IMR-90 (cell line): ENCODE results near the gene BICD1. TPM values are rescaled to one million over a fixed set of nuclear protein-coding genes. Genes with fewer than 3 reads are reported as not detected.

Source experiments
- ATAC-seq: fragments of 200-7000 bp; cut with Tn5 transposase; 2 replicates; pipeline ENCODE4 v1.9.1; 2020; ENCODE audit warnings: low read depth, mild to moderate bottlenecking, moderate library complexity
- BruUV-seq: library from RNA; stranded (reverse); fragments of 400-500 nt; replicated peaks from 2 replicates; lab custom pipeline; 2021; lab: Mats Ljungman, UMichigan
- CTCF ChIA-PET: fragments of 300-600 bp; formaldehyde crosslinking; extraction: SDS; loops from one replicate; lab custom pipeline; 2021; ENCODE audit warnings: antibody characterized with exemption; lab: Yijun Ruan, JAX
- POLR2A ChIA-PET: fragments of 300-600 bp; sonication (Branson Sonifier 250); formaldehyde crosslinking; loops from one replicate; lab custom pipeline; 2022; ENCODE audit warnings: antibody characterized with exemption; ENCODE audit not compliant: unreplicated experiment; lab: Charles Lee
- DNase-seq: peaks from one replicate; pipeline ENCODE4 v3.0.0; 2013
- H2AFZ ChIP-seq: replicated peaks from 2 replicates; pipeline ENCODE3; 2013; ENCODE audit warnings: low read length, mild to moderate bottlenecking; ENCODE audit not compliant: poor library complexity
- H2AK5ac ChIP-seq: 2 replicates; pipeline ENCODE4 v1.6.1; 2013; ENCODE audit warnings: low read depth, low read length, inconsistent platforms
- H2AK9ac ChIP-seq: replicated peaks from 2 replicates; pipeline ENCODE3; 2013; ENCODE audit warnings: mild to moderate bottlenecking, low read depth, low read length, moderate library complexity; ENCODE audit not compliant: poor library complexity
- H2BK120ac ChIP-seq: 2 replicates; pipeline ENCODE4 v1.6.1; 2013; ENCODE audit warnings: low read depth, low read length, inconsistent platforms
- H2BK15ac ChIP-seq: 3 replicates; pipeline ENCODE4 v1.6.1; 2013; ENCODE audit warnings: low read depth, low read length, inconsistent platforms
- H2BK20ac ChIP-seq: 2 replicates; pipeline ENCODE4 v1.6.1; 2013; ENCODE audit warnings: low read depth, mild to moderate bottlenecking, inconsistent platforms, low read length, moderate library complexity
- H2BK5ac ChIP-seq: 2 replicates; pipeline ENCODE4 v1.6.1; 2013; ENCODE audit warnings: mild to moderate bottlenecking, low read depth, low read length, inconsistent platforms; ENCODE audit not compliant: poor library complexity, severe bottlenecking
- H3K14ac ChIP-seq: replicated peaks from 2 replicates; pipeline ENCODE4 v1.6.1; 2013; ENCODE audit warnings: low read depth, low read length, inconsistent platforms
- H3K18ac ChIP-seq: 2 replicates; pipeline ENCODE4 v1.6.1; 2013; ENCODE audit warnings: low read depth, low read length, control low read depth
- H3K23ac ChIP-seq: 2 replicates; pipeline ENCODE4 v1.6.1; 2013; ENCODE audit warnings: low read depth, low read length, inconsistent platforms
- H3K27ac ChIP-seq: 2 replicates; pipeline ENCODE4 v1.5.1; 2013; ENCODE audit warnings: mild to moderate bottlenecking, control low read depth, low read length; ENCODE audit not compliant: insufficient read depth
- H3K27me3 ChIP-seq: 2 replicates; pipeline ENCODE4 v1.6.1; 2013; ENCODE audit warnings: low read length; ENCODE audit not compliant: control insufficient read depth, insufficient read depth
- H3K36me3 ChIP-seq: 2 replicates; pipeline ENCODE4 v1.6.1; 2013; ENCODE audit warnings: low read length, mixed read lengths; ENCODE audit not compliant: control insufficient read depth, insufficient read depth
- H3K4ac ChIP-seq: 2 replicates; pipeline ENCODE4 v1.6.1; 2013; ENCODE audit warnings: low read depth, low read length, inconsistent platforms
- H3K4me1 ChIP-seq: 2 replicates; pipeline ENCODE4 v1.6.1; 2013; ENCODE audit warnings: low read length, mixed read lengths; ENCODE audit not compliant: control insufficient read depth, insufficient read depth
- H3K4me2 ChIP-seq: 2 replicates; pipeline ENCODE4 v1.6.1; 2013; ENCODE audit warnings: low read depth, mild to moderate bottlenecking, control low read depth, low read length, moderate library complexity
- H3K4me3 ChIP-seq: 2 replicates; pipeline ENCODE4 v1.5.1; 2013; ENCODE audit warnings: low read depth, mild to moderate bottlenecking, control low read depth, low read length, moderate library complexity; ENCODE audit not compliant: insufficient read depth
- H3K56ac ChIP-seq: 2 replicates; pipeline ENCODE4 v1.6.1; 2013; ENCODE audit warnings: low read length, inconsistent platforms; ENCODE audit not compliant: insufficient read depth; ENCODE audit errors: extremely low read depth
- H3K79me1 ChIP-seq, 2 experiments: 2 replicates each; pipeline ENCODE4 v1.6.1; 2013; ENCODE audit warnings: low read length in 2 of 2, inconsistent platforms in 1 of 2, low read depth in 1 of 2
- H3K9ac ChIP-seq: 2 replicates; pipeline ENCODE4 v1.6.1; 2013; ENCODE audit warnings: low read depth, low read length, control low read depth
- H3K9me1 ChIP-seq: 2 replicates; pipeline ENCODE4 v1.6.1; 2013; ENCODE audit warnings: low read length, inconsistent platforms; ENCODE audit not compliant: insufficient read depth
- H3K9me3 ChIP-seq: 2 replicates; pipeline ENCODE4 v1.6.1; 2013; ENCODE audit warnings: low read length; ENCODE audit not compliant: control insufficient read depth, insufficient read depth
- H4K20me1 ChIP-seq: 2 replicates; pipeline ENCODE4 v1.6.1; 2013; ENCODE audit warnings: low read length, inconsistent platforms; ENCODE audit not compliant: insufficient read depth
- H4K5ac ChIP-seq: 2 replicates; pipeline ENCODE4 v1.6.1; 2013; ENCODE audit warnings: mild to moderate bottlenecking, low read depth, low read length, control low read depth
- H4K8ac ChIP-seq, 2 experiments: 2 replicates each; pipeline ENCODE4 v1.6.1; 2013; ENCODE audit warnings: low read depth in 2 of 2, low read length in 2 of 2, control low read depth in 1 of 2, inconsistent platforms in 1 of 2
- H4K91ac ChIP-seq: 2 replicates; pipeline ENCODE4 v1.6.1; 2013; ENCODE audit warnings: low read depth, low read length, inconsistent platforms; ENCODE audit not compliant: insufficient read depth
- BHLHE40 ChIP-seq: fragments of 150-350 bp; IDR thresholded peaks from 2 replicates; pipeline ENCODE4 v1.6.1; 2016; ENCODE audit warnings: mild to moderate bottlenecking, low read depth, low read length
- CEBPB ChIP-seq: IDR thresholded peaks from 2 replicates; pipeline ENCODE4 v1.6.1; 2012; ENCODE audit warnings: low read depth, low read length, improper control_type of control experiment
- ELK1 ChIP-seq: fragments of 150-350 bp; IDR thresholded peaks from 2 replicates; pipeline ENCODE4 v1.6.1; 2016; ENCODE audit warnings: low read depth, mild to moderate bottlenecking, low read length, moderate library complexity, borderline replicate concordance
- FOS ChIP-seq: fragments of 150-350 bp; IDR thresholded peaks from 2 replicates; pipeline ENCODE4 v1.6.1; 2016; ENCODE audit warnings: low read depth, low read length
- MAFK ChIP-seq: IDR thresholded peaks from 2 replicates; pipeline ENCODE4 v1.6.1; 2012; ENCODE audit warnings: low read depth, low read length, improper control_type of control experiment
- MAZ ChIP-seq: IDR thresholded peaks from 2 replicates; pipeline ENCODE4 v1.6.1; 2012; ENCODE audit warnings: low read depth, mild to moderate bottlenecking, low read length, improper control_type of control experiment, moderate library complexity, borderline replicate concordance
- MXI1 ChIP-seq: IDR thresholded peaks from 2 replicates; pipeline ENCODE4 v1.6.1; 2012; ENCODE audit warnings: low read depth, mild to moderate bottlenecking, low read length, moderate library complexity, borderline replicate concordance
- RCOR1 ChIP-seq: IDR thresholded peaks from 2 replicates; pipeline ENCODE4 v1.6.1; 2012; ENCODE audit warnings: mild to moderate bottlenecking, low read length, improper control_type of control experiment; ENCODE audit not compliant: insufficient replicate concordance
- RFX5 ChIP-seq: IDR thresholded peaks from 2 replicates; pipeline ENCODE4 v1.8.0; 2012; ENCODE audit warnings: low read depth, mild to moderate bottlenecking, low read length, moderate library complexity
- USF2 ChIP-seq: fragments of 150-350 bp; IDR thresholded peaks from 2 replicates; pipeline ENCODE4 v1.6.1; 2017; ENCODE audit warnings: mild to moderate bottlenecking, antibody characterized with exemption, low read length, low read depth
- WGBS, 2 experiments: methylation state at CpG; one replicate each; pipeline versions ENCODE4 v1.1.5 to v1.1.7; 2013; ENCODE audit warnings: missing lambda C conversion rate in 2 of 2; ENCODE audit not compliant: insufficient read length in 1 of 2; ENCODE audit errors: extremely low coverage in 2 of 2; 5-methylcytosine and 5-hydroxymethylcytosine counted together
- dilution Hi-C: fragments of 300-500 bp; cut with HindIII; formaldehyde crosslinking; loops from one replicate; pipeline ENCODE4 v1.14.3; 2018; ENCODE audit warnings: low sequenced_read_pairs; ENCODE audit not compliant: unreplicated experiment
- in situ Hi-C: fragments of 300-500 bp; cut with MboI; formaldehyde crosslinking; loops from 3 replicates; pipeline ENCODE4 v1.14.3; 2019; ENCODE audit warnings: low sequenced_read_pairs, inconsistent platforms, mixed read lengths
- intact Hi-C: fragments of 100-400 bp; cut with micrococcal nuclease; formaldehyde crosslinking; loops from 2 replicates; pipeline ENCODE4 v1.10.0; 2022
- polyA plus RNA-seq, 3 experiments: library from polyadenylated mRNA; depleted of rRNA; stranded (reverse); fragments of >200 nt; gene quantifications; 2 replicates each; pipeline ENCODE4 v1.2.3, GENCODE V29; 2012; ENCODE audit warnings: low replicate concordance in 1 of 3
- total RNA-seq: library from RNA; depleted of rRNA; stranded (reverse); fragments of >200 nt; gene quantifications from 2 replicates; pipeline ENCODE4 v1.2.3, GENCODE V29; 2012
- TF ChIP-seq, protein P1 (sequence below): conservative IDR thresholded peaks from 2 replicates; pipeline ENCODE4 v1.5.1; 2012; ENCODE audit warnings: mild to moderate bottlenecking, low read depth, low read length, improper control_type of control experiment

BICD1 gene
- total and polyA plus RNA-seq, 2 of the 4 experiments (the other 2 are of a cell fraction): 17.2 to 21.8 TPM

DNA sequence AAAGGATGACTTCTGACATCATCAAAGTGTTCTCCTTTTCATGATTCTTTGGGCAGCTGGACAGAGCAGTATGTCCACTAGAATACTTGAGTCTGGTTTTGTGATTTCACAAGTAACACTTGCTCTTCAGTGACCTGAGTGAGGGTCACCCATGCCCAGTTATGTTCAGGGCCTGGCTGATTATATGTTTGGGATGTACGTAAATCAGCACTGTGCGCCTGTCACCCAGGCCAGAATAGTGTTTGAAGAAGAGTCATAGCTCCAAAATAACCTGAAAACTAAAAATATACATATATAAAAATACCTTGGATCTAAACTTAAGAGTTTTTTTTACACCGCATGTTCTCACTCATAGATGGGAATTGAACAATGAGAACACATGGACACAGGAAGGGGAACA lies 3.8 kb downstream of the BICD1 start:
- no peak for TF ChIP-seq FOS
- no peak for TF ChIP-seq USF2
- TF ChIP-seq BHLHE40: no peak
- no peak for TF ChIP-seq RFX5
- no peak for TF ChIP-seq MAZ
- no peak for TF ChIP-seq CEBPB
- no peak for TF ChIP-seq RCOR1
- TF ChIP-seq ELK1: no peak
- TF ChIP-seq, protein P1, sequence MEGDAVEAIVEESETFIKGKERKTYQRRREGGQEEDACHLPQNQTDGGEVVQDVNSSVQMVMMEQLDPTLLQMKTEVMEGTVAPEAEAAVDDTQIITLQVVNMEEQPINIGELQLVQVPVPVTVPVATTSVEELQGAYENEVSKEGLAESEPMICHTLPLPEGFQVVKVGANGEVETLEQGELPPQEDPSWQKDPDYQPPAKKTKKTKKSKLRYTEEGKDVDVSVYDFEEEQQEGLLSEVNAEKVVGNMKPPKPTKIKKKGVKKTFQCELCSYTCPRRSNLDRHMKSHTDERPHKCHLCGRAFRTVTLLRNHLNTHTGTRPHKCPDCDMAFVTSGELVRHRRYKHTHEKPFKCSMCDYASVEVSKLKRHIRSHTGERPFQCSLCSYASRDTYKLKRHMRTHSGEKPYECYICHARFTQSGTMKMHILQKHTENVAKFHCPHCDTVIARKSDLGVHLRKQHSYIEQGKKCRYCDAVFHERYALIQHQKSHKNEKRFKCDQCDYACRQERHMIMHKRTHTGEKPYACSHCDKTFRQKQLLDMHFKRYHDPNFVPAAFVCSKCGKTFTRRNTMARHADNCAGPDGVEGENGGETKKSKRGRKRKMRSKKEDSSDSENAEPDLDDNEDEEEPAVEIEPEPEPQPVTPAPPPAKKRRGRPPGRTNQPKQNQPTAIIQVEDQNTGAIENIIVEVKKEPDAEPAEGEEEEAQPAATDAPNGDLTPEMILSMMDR: no peak
- no peak for TF ChIP-seq MAFK
- no peak for TF ChIP-seq MXI1
- no peak overlapping the region for H3K4me3 ChIP-seq
- H3K9me3 ChIP-seq: no peaks in the 10 kb centered on the region
- H4K91ac ChIP-seq: peak overlapping the region; percentile 38
- peaks cover 12% of the 10 kb centered on the region for H3K9me1 ChIP-seq
- ChIA-PET CTCF (no interaction called here), POLR2A (interaction anchor here (0.9 kb wide), 1 partner anchor 50 kb away, joined by 3 read pairs; no protein-coding TSS in a partner anchor)
- no peak overlapping the region for H3K23ac ChIP-seq
- H3K18ac ChIP-seq: peak overlapping the region; percentile 29; the same call in 1 of the 2 replicates
- H2BK120ac ChIP-seq: 0 out of 2 replicates have a peak overlapping the region, but pooled peaks have one; percentile 1
- H4K20me1 ChIP-seq: peaks cover 5% of the 10 kb centered on the region
- H3K56ac ChIP-seq: no peak overlapping the region
- H3K4ac ChIP-seq: peak overlapping the region; percentile 14; the same call in 1 of the 2 replicates
- peak overlapping the region; percentile 83 for H3K4me2 ChIP-seq
- H2BK5ac ChIP-seq: peak overlapping the region; percentile 36
- in situ Hi-C loops: no loop called here
- H3K79me1 ChIP-seq: peaks cover 8 to 50% of the 10 kb centered on the region in 2 experiments; a peak in 3 of 4 replicates
- no peak overlapping the region for H3K9ac ChIP-seq
- H3K4me1 ChIP-seq: peaks cover 10% of the 10 kb centered on the region
- BruUV-seq: no TSS peak
- dilution Hi-C loops: no loop called here
- H2AFZ ChIP-seq: no peak overlapping the region
- peak overlapping the region; percentile 59; the same call in 1 of the 2 replicates for H3K27ac ChIP-seq
- H2AK5ac ChIP-seq: peak overlapping the region; percentile 48; the same call in 1 of the 2 replicates
- no peaks in the 10 kb centered on the region for H3K27me3 ChIP-seq
- no peak overlapping the region for H4K8ac ChIP-seq
- ATAC-seq (no peak), DNase-seq (no peak)
- no peak overlapping the region for H2AK9ac ChIP-seq
- H2BK15ac ChIP-seq: peak overlapping the region; percentile 69; the same call in 1 of the 3 replicates
- WGBS, 2 experiments: no CpG with 5 or more reads among the region's 3 CpGs
- H2BK20ac ChIP-seq: no peak overlapping the region
- 0 out of 2 replicates have a peak overlapping the region, but pooled peaks have one; percentile 18 for H3K14ac ChIP-seq
- intact Hi-C loops: no loop called here
- H4K5ac ChIP-seq: no peak overlapping the region
- peaks cover 5% of the 10 kb centered on the region; the same call in 1 of the 2 replicates for H3K36me3 ChIP-seq
